Ascending aorta (tissue), 2 donors: ENCODE results near the gene BCL2L13. TPM values are rescaled to one million over a fixed set of nuclear protein-coding genes. Genes with fewer than 3 reads are reported as not detected.
"Not testable (repeated sequence)": the region's sequence is repeated elsewhere in the genome, so short reads cannot be mapped to it uniquely, and the experiment has no call there.

Source experiments
- DNase-seq, 2 donors: peaks; one replicate each; pipeline ENCODE4 v3.0.0-alpha.2; 2019; ENCODE audit warnings: low spot score in 2 of 2
- H3K27ac ChIP-seq, 2 donors: fragments of 200-600 bp; sonication (generic); one replicate each; pipeline ENCODE4 v1.5.1; 2016 to 2017; ENCODE audit warnings: mild to moderate bottlenecking in 1 of 2
- H3K27me3 ChIP-seq: fragments of 200-600 bp; sonication (generic); one replicate; pipeline ENCODE4 v1.5.1; 2017
- H3K36me3 ChIP-seq, 2 donors: fragments of 200-600 bp; sonication (generic); one replicate each; pipeline ENCODE4 v1.5.1; 2016
- H3K4me1 ChIP-seq, 2 donors: fragments of 200-600 bp; sonication (generic); one replicate each; pipeline ENCODE4 v1.5.1; 2016 to 2017; ENCODE audit warnings: mild to moderate bottlenecking in 1 of 2
- H3K4me3 ChIP-seq, 2 donors: fragments of 200-600 bp; sonication (generic); one replicate each; pipeline ENCODE4 v1.5.1; 2016 to 2017; ENCODE audit warnings: mild to moderate bottlenecking in 1 of 2
- H3K9me3 ChIP-seq, 2 donors: fragments of 200-600 bp; sonication (generic); one replicate each; pipeline ENCODE4 v1.5.1; 2016
- intact Hi-C: fragments of 100-400 bp; cut with DNase I; formaldehyde crosslinking; loops from one replicate; pipeline ENCODE4 v1.15.1; 2023
- total RNA-seq: library from RNA; depleted of rRNA; stranded (reverse); fragments of >200 nt; gene quantifications from one replicate; pipeline ENCODE4 v1.1.0, GENCODE V29; 2016
- TF ChIP-seq, protein P1 (sequence below), 3 experiments: fragments of 200-600 bp in 2 of 3; fragments of 450-650 bp in 1 of 3; sonication (generic) in 2 of 3; IDR thresholded peaks; one replicate each; pipeline ENCODE4 v1.5.1; 2016 to 2019; ENCODE audit warnings: antibody characterized with exemption in 3 of 3, mild to moderate bottlenecking in 1 of 3, moderate library complexity in 1 of 3

The BCL2L13 gene
- total RNA-seq, 1 donor from 2014 or later = 4.6 TPM

DNA sequence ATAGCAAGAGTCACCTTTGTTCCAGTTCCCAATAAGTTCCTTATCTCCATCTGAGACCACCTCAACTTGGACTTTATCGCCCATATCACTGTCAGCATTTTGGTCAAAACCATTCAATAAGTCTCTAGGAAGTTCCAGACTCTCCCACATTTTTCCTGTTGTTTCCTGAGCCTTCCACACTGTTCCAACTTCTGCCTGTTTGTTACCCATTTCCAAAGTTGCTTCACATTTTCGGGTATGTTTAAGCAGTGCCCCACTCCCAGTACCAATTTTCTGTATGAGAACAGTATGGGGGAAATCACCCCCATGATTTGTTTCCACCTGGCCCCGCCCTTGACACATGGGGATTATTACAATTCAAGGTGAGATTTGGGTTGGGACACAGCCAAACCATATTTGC lies 26.7 kb downstream of the BCL2L13 start:
- Histone ChIP-seq H3K9me3 (no peaks in the 10 kb centered on the region), H3K36me3 (peaks cover 21 to 30% of the 10 kb centered on the region in 2 donors), H3K4me3 (no peak overlapping the region), H3K27me3 (no peaks in the 10 kb centered on the region), H3K27ac (no peak overlapping the region), H3K4me1 (no peaks in the 10 kb centered on the region)
- DNase-seq = no peak
- intact Hi-C loops = no loop called here
- TF ChIP-seq, protein P1, sequence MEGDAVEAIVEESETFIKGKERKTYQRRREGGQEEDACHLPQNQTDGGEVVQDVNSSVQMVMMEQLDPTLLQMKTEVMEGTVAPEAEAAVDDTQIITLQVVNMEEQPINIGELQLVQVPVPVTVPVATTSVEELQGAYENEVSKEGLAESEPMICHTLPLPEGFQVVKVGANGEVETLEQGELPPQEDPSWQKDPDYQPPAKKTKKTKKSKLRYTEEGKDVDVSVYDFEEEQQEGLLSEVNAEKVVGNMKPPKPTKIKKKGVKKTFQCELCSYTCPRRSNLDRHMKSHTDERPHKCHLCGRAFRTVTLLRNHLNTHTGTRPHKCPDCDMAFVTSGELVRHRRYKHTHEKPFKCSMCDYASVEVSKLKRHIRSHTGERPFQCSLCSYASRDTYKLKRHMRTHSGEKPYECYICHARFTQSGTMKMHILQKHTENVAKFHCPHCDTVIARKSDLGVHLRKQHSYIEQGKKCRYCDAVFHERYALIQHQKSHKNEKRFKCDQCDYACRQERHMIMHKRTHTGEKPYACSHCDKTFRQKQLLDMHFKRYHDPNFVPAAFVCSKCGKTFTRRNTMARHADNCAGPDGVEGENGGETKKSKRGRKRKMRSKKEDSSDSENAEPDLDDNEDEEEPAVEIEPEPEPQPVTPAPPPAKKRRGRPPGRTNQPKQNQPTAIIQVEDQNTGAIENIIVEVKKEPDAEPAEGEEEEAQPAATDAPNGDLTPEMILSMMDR (IDR thresholded peaks at IDR 0.05) = no peak

DNA sequence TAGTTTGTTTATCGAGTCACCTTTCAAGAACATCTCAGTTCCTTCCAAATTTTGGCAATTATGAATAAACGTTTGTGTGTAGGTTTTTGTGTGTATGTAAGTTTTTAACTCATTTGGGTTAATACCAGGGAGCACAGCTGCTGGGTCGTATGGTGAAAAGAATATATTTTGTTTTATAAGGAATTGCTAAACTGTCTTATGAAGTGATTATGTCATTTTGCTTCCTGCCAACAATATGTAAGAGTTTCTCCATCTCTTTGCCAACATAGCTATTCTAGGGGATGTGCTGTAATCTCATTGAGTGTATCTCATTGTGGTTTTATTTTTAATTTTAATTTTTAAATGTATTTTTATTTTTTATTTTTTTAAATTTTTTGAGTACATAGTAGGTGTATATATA lies 27.3 kb downstream of the BCL2L13 start:
- intact Hi-C loops = no loop called here
- Histone ChIP-seq H3K27ac (no peak overlapping the region), H3K27me3 (no peaks in the 10 kb centered on the region), H3K4me3 (no peak overlapping the region), H3K36me3 (peaks cover 15 to 29% of the 10 kb centered on the region in 2 donors), H3K4me1 (no peaks in the 10 kb centered on the region), H3K9me3 (no peaks in the 10 kb centered on the region)
- DNase-seq = no peak
- TF ChIP-seq, protein P1 (IDR thresholded peaks at IDR 0.05) = no peak

DNA sequence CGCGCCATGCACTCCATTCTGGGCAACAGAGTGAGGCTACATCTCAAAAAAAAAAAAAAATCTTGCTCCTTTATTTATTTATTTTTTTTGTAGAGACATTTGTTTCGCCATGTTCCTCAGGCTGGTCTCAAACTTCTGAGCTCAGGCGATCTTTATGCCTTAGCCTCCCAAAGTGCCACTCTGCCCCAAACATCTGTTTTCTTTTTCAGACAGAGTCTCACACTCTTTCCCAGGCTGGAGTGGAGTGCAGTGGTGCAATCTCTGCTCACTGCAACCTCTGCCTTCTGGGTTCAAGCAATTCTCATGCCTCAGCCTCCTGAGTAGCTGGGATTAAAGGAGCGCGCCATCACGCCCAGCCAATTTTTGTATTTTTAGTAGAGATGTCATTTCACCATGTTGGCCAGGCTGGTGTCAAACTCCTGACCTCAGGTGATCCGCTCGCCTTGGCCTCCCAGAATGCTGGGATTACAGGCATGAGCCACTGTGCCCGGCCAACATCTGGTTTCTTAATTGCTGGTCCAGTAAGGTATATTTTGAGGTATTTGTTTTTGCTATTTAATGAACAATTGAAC lies 33.0 kb downstream of the BCL2L13 start:
- H3K9me3 ChIP-seq, DNase-seq, intact Hi-C loops, H3K4me1 ChIP-seq, H3K36me3 ChIP-seq, H3K27me3 ChIP-seq, H3K4me3 ChIP-seq, H3K27ac ChIP-seq: not testable (repeated sequence)

DNA sequence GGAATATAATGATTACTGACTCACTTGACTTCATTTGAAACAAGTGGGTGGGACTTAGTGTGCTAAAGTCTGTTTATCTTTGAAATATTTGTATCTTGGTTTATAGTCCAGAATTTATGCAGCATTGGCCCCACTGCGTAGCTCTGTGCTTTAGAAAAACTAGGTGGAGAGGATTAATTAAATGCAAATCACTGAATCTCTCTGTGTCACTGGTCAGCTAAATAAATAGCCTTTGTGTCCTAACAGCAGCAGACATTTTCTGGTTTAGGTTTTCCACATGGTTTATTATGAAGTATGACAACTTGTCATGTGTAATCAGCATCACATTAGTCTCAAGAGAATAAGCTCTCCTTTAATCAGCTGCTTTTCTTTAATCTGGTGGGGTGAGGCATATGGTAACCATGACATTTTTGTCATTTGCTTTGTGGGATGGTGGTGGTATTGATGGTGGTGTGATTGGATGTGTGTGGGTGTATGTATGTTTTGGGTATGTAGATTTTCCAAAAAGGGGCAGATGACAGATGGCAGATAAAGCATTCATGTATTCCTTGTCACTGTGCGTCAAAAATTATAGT lies 33.9 kb downstream of the BCL2L13 start:
- Histone ChIP-seq H3K27me3 (no peaks in the 10 kb centered on the region), H3K4me1 (no peaks in the 10 kb centered on the region), H3K36me3 (peaks cover 0 to 7% of the 10 kb centered on the region in 2 donors), H3K4me3 (no peak overlapping the region), H3K27ac (no peak overlapping the region), H3K9me3 (no peaks in the 10 kb centered on the region)
- no peak for DNase-seq
- intact Hi-C loops = no loop called here
- TF ChIP-seq, protein P1 (IDR thresholded peaks at IDR 0.05) = no peak

DNA sequence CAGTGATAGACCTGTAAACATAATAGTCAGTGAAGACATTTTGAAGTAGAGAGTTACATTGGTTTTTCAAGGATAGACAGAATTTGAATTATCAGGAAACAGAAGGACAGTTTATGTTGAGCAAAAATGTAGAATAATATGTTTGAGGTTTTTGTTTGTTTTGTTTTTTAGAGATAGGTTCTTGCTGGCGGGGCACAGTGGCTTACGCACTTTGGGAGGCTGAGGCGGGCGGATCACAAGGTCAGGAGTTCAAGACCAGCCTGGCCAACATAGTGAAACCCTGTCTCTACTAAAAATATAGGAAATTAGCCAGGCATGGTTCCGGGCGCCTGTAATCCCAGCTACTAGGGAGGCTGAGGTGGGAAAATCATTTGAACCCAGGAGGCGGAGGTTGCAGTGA lies 35.6 kb downstream of the BCL2L13 start:
- TF ChIP-seq, protein P1 (IDR thresholded peaks at IDR 0.05) = no peak
- H3K9me3 ChIP-seq = no peaks in the 10 kb centered on the region
- H3K27me3 ChIP-seq = no peaks in the 10 kb centered on the region
- H3K4me1 ChIP-seq = no peaks in the 10 kb centered on the region
- intact Hi-C loops = no loop called here
- peaks cover 0 to 7% of the 10 kb centered on the region in 2 donors for H3K36me3 ChIP-seq
- no peak for DNase-seq
- no peak overlapping the region for H3K4me3 ChIP-seq
- H3K27ac ChIP-seq = no peak overlapping the region

DNA sequence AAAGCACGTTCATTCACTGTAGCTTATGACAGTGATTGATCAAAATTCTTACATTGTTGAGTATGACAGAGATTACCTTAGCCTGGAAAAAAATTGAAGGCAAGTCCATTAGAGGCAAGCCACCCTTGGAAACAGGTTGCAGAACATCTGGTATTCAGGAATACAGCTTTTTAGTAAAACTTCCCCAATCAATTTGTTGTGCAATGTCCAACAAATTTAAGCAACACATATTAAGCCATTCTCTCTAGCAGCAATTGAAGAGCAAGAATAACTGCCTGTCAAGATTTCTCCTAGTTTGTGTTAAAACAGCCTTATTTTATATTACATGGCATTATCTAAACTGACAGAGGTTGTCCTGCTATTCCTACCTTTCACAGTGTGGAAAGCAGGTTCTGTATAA lies 37.0 kb downstream of the BCL2L13 start:
- no peak for DNase-seq
- intact Hi-C loops = no loop called here
- H3K4me1 ChIP-seq = no peaks in the 10 kb centered on the region
- H3K36me3 ChIP-seq = peaks cover 0 to 4% of the 10 kb centered on the region in 2 donors
- no peaks in the 10 kb centered on the region for H3K9me3 ChIP-seq
- H3K27me3 ChIP-seq = no peaks in the 10 kb centered on the region
- no peak overlapping the region for H3K4me3 ChIP-seq
- TF ChIP-seq, protein P1 (IDR thresholded peaks at IDR 0.05) = no peak
- H3K27ac ChIP-seq = no peak overlapping the region
